Activated naive CD8-positive, alpha-beta T cell (primary cell): ENCODE data around the gene MOSPD3.

Source experiments
- H3K27ac Mint-ChIP-seq: one replicate; pipeline ENCODE4 v1.8.0; 2021; ENCODE audit warnings: mixed read lengths
- H3K27me3 Mint-ChIP-seq: one replicate; pipeline ENCODE4 v1.8.0; 2021; ENCODE audit warnings: mixed read lengths
- H3K36me3 Mint-ChIP-seq: one replicate; pipeline ENCODE4 v1.8.0; 2021; ENCODE audit warnings: mixed read lengths
- H3K4me1 Mint-ChIP-seq: one replicate; pipeline ENCODE4 v1.8.0; 2021; ENCODE audit warnings: low read depth, mixed read lengths
- H3K4me3 Mint-ChIP-seq: one replicate; pipeline ENCODE4 v1.8.0; 2021; ENCODE audit warnings: mild to moderate bottlenecking, mixed read lengths
- H3K9me3 Mint-ChIP-seq: one replicate; pipeline ENCODE4 v1.8.0; 2021; ENCODE audit warnings: low read depth, mixed read lengths

The MOSPD3 gene

GRCh38 chr7:100582650-100583049, 29.7 kb upstream of the MOSPD3 start:
- H3K36me3 Mint-ChIP-seq, result peaks cover 2% of the 10 kb centered on the region
- peak overlapping the region; percentile 95 for H3K27ac Mint-ChIP-seq
- H3K4me3 Mint-ChIP-seq, result peak overlapping the region; percentile 98
- H3K9me3 Mint-ChIP-seq, result no peaks in the 10 kb centered on the region
- H3K27me3 Mint-ChIP-seq, result no peaks in the 10 kb centered on the region
- H3K4me1 Mint-ChIP-seq, result peaks cover 40% of the 10 kb centered on the region

- Mint-ChIP-seq H3K27me3 (no peaks in the 10 kb centered on the region), H3K4me3 (peak overlapping the region; percentile 98), H3K9me3 (no peaks in the 10 kb centered on the region), H3K27ac (peak overlapping the region; percentile 95), H3K36me3 (peaks cover 2% of the 10 kb centered on the region), H3K4me1 (peaks cover 44% of the 10 kb centered on the region)
Observed at GRCh38 chr7:100583132-100584053, 28.9 kb upstream of the MOSPD3 start.

GRCh38 chr7:100584054-100584682, 28.2 kb upstream of the MOSPD3 start:
- peak overlapping the region; percentile 98 for H3K4me3 Mint-ChIP-seq
- H3K4me1 Mint-ChIP-seq, result peaks cover 41% of the 10 kb centered on the region
- H3K27ac Mint-ChIP-seq, result peak overlapping the region; percentile 95
- no peaks in the 10 kb centered on the region for H3K27me3 Mint-ChIP-seq
- H3K9me3 Mint-ChIP-seq, result no peaks in the 10 kb centered on the region
- H3K36me3 Mint-ChIP-seq, result peaks cover 2% of the 10 kb centered on the region

- Mint-ChIP-seq H3K9me3 (no peaks in the 10 kb centered on the region), H3K27me3 (no peaks in the 10 kb centered on the region), H3K27ac (peak overlapping the region; percentile 90), H3K36me3 (no peaks in the 10 kb centered on the region), H3K4me1 (peaks cover 41% of the 10 kb centered on the region), H3K4me3 (peak overlapping the region; percentile 98)
Observed at GRCh38 chr7:100584683-100585510, 27.4 kb upstream of the MOSPD3 start.

GRCh38 chr7:100585511-100586265, 26.7 kb upstream of the MOSPD3 start, which contains the start of gene LRCH4:
TSS of gene LRCH4 (minus strand) at chr7:100586129. CDS start at chr7:100586100, 29 bp downstream.
- peak within 1 kb of the TSS; percentile 90 for H3K27ac Mint-ChIP-seq
- peaks cover 41% of the 10 kb centered on the region for H3K4me1 Mint-ChIP-seq
- H3K36me3 Mint-ChIP-seq, result no peaks in the 10 kb centered on the region
- peak within 1 kb of the TSS; percentile 98 for H3K4me3 Mint-ChIP-seq
- H3K27me3 Mint-ChIP-seq, result peaks cover 3% of the 10 kb centered on the region
- no peaks in the 10 kb centered on the region for H3K9me3 Mint-ChIP-seq

- H3K36me3 Mint-ChIP-seq, result no peaks in the 10 kb centered on the region
- H3K27me3 Mint-ChIP-seq, result peaks cover 3% of the 10 kb centered on the region
- H3K27ac Mint-ChIP-seq, result peak within 1 kb of the TSS; percentile 90
- H3K9me3 Mint-ChIP-seq, result no peaks in the 10 kb centered on the region
- H3K4me1 Mint-ChIP-seq, result peaks cover 41% of the 10 kb centered on the region
- H3K4me3 Mint-ChIP-seq, result peak within 1 kb of the TSS; percentile 98
Observed at GRCh38 chr7:100586266-100587025, 25.9 kb upstream of the MOSPD3 start, which contains the start of gene FBXO24. TSS of gene FBXO24 (plus strand) at chr7:100586328. CDS start at chr7:100586626, 298 bp downstream.

GRCh38 chr7:100588438-100588837, 23.9 kb upstream of the MOSPD3 start:
- H3K9me3 Mint-ChIP-seq, result no peaks in the 10 kb centered on the region

GRCh38 chr7:100589341-100589947, 22.9 kb upstream of the MOSPD3 start:
- peaks cover 3% of the 10 kb centered on the region for H3K27me3 Mint-ChIP-seq
- H3K4me1 Mint-ChIP-seq, result peaks cover 15% of the 10 kb centered on the region
- no peak overlapping the region for H3K4me3 Mint-ChIP-seq
- no peak overlapping the region for H3K27ac Mint-ChIP-seq
- H3K9me3 Mint-ChIP-seq, result no peaks in the 10 kb centered on the region
- no peaks in the 10 kb centered on the region for H3K36me3 Mint-ChIP-seq

More at GRCh38 chr7:100588438-100588837, 23.9 kb upstream of the MOSPD3 start:
- no peak overlapping the region for H3K27ac Mint-ChIP-seq
- peak overlapping the region; percentile 98 for H3K4me3 Mint-ChIP-seq
- no peaks in the 10 kb centered on the region for H3K36me3 Mint-ChIP-seq
- H3K27me3 Mint-ChIP-seq, result peaks cover 3% of the 10 kb centered on the region
- peaks cover 24% of the 10 kb centered on the region for H3K4me1 Mint-ChIP-seq

- Mint-ChIP-seq H3K4me3 (no peak overlapping the region), H3K27ac (no peak overlapping the region), H3K9me3 (no peaks in the 10 kb centered on the region)
Observed at GRCh38 chr7:100590077-100590737, 22.1 kb upstream of the MOSPD3 start.

GRCh38 chr7:100591596-100591995, 20.7 kb upstream of the MOSPD3 start:
- Mint-ChIP-seq H3K27ac (no peak overlapping the region), H3K4me3 (no peak overlapping the region), H3K27me3 (peaks cover 3% of the 10 kb centered on the region), H3K9me3 (no peaks in the 10 kb centered on the region), H3K36me3 (no peaks in the 10 kb centered on the region), H3K4me1 (peaks cover 5% of the 10 kb centered on the region)

More at GRCh38 chr7:100590077-100590737, 22.1 kb upstream of the MOSPD3 start:
- Mint-ChIP-seq H3K27me3 (peaks cover 3% of the 10 kb centered on the region), H3K36me3 (no peaks in the 10 kb centered on the region), H3K4me1 (peaks cover 9% of the 10 kb centered on the region)

- Mint-ChIP-seq H3K9me3 (no peaks in the 10 kb centered on the region), H3K27me3 (peaks cover 3% of the 10 kb centered on the region), H3K36me3 (no peaks in the 10 kb centered on the region), H3K27ac (no peak overlapping the region), H3K4me3 (no peak overlapping the region), H3K4me1 (no peaks in the 10 kb centered on the region)
Observed at GRCh38 chr7:100595188-100595587, 17.2 kb upstream of the MOSPD3 start.

GRCh38 chr7:100598425-100598824, 13.9 kb upstream of the MOSPD3 start:
- Mint-ChIP-seq H3K4me1 (peaks cover 3% of the 10 kb centered on the region), H3K27ac (no peak overlapping the region), H3K9me3 (no peaks in the 10 kb centered on the region), H3K4me3 (no peak overlapping the region), H3K36me3 (no peaks in the 10 kb centered on the region), H3K27me3 (no peaks in the 10 kb centered on the region)
